ENCODE measurements around the gene KIAA1217.

Gene KIAA1217

DNA sequence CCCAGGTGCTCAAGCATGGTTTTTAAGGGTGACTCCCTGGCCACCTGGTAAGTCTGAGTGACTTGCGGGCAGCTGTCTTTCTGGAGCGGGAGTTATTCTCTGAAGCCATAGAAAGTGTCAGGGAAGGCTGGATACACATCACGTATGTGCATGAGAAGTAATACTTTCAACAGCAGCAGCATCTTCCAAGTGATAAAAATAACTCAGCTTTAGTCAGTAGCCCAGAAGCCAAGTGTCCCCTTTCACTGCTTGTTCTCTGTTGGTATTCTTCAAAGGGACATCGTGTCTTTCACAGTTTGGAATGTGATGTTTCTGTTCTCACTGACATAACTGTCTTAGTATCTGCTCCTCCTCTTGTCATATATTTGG, 97.6 kb downstream of the KIAA1217 start:
- H3K4me3 ChIP-seq (ENCODE audit: control insufficient read depth, low read depth, low read length), result no peak overlapping the region
- TF ChIP-seq CTCF (IDR thresholded peaks at IDR 0.05; ENCODE audit: control insufficient read depth, insufficient read depth, low read depth, low read length, missing control alignments), result no peak
- no peak for DNase-seq (ENCODE audit: low read depth)

DNA sequence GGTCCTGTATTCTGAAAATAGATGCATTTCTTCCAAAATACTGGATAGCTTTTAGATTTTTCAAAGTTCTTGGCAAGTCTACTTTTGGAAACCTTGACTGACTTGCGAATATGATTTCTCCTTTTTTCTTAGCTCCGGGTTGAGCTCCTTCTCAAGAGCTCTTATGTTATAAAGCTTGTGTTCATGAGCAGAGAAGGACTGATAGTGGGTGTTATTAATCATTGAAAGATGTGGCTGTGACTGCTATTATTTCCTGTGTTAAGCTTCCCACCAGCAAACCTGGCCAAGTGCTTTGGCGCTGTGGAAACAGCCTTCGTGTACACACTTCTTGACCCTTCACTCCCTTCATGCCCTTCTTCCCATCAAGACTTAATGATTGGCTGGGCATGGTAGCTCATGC, 98.2 kb downstream of the KIAA1217 start:
- no peak overlapping the region for H3K4me3 ChIP-seq (ENCODE audit: control insufficient read depth, low read depth, low read length)
- DNase-seq (ENCODE audit: low read depth), result no peak
- no peak for TF ChIP-seq CTCF (IDR thresholded peaks at IDR 0.05; ENCODE audit: control insufficient read depth, insufficient read depth, low read depth, low read length, missing control alignments)

DNA sequence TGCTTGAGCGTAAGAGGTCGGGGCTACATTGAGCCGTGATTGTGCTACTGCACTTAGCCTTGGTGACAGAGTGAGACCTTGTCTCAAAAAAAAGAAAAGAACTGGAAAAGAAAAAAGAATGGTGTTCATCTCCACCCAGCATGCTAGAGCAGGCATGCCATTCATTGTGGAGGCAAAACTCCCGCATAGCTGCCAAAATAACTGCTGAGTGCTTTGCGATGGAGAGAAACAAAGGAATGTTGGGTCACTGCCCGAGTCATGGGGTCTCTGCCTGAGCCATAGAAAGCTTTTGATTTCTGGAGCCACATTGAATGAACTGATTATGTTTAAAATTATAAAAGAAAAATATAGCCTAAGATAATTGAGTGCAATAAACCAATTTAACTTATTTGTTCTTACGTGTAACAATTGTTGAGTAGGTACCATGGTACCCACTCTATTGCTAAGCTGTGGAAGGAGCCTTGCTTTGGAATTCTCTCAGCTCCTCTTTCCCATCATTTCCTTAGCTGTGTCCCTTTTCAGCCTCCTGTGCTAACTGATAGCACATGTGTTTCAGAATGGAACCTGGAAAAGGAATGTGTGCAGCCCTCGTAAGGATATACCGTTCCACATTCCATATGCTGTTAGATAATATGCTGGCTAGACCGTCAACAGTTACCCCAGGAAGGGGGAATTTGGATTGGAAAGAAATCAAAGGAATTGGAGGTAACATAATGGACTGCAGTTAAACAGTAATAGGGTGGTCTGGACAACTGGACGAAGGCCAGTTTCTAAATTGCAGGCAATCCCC, 99.0 kb downstream of the KIAA1217 start:
- no peak for TF ChIP-seq CTCF (IDR thresholded peaks at IDR 0.05; ENCODE audit: control insufficient read depth, insufficient read depth, low read depth, low read length, missing control alignments)
- DNase-seq (ENCODE audit: low read depth), result no peak
- H3K4me3 ChIP-seq (ENCODE audit: control insufficient read depth, low read depth, low read length), result no peak overlapping the region

DNA sequence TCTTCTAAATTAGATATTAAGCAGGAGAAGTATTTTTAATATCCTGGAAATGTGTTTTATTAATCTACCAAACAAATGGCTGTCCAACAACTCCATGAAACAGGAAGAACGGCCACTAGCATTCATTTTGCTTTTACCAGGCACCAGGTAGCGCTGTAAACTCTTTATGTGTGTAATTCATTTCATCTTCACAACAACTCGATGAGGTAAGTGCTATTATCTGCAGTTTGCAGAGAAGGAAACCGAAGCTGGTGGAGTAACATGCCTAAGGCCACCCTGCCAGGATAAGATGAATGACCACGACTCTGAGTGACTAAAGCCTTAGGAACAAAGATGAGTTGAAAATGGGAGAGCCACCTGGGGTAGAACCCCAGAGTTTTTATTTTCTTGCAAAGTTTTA, 101.2 kb downstream of the KIAA1217 start:
- no peak for TF ChIP-seq CTCF (IDR thresholded peaks at IDR 0.05; ENCODE audit: control insufficient read depth, insufficient read depth, low read depth, low read length, missing control alignments)
- H3K4me3 ChIP-seq (ENCODE audit: control insufficient read depth, low read depth, low read length), result no peak overlapping the region
- no peak for DNase-seq (ENCODE audit: low read depth)

DNA sequence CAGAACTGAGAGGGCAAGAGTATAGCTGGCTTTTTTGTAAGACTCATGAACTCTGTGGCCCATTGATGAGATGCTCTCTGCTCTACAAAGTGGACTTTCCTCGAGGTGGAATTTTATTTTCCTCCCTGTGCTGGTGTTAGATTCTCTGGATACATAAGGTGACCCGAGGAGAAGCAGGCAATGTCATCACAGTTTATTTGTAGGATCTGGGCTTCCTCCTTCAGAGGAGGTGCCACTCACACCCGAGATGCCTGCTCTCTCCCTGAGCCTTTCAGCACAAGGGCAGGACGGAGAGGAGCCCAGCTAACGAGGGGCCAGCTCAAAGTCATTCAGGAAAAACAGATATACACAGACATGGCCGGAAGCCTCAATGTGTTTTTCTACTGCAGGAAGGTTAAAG, 103.0 kb downstream of the KIAA1217 start:
- no peak overlapping the region for H3K4me3 ChIP-seq (ENCODE audit: control insufficient read depth, low read depth, low read length)
- DNase-seq (ENCODE audit: low read depth), result no peak
- TF ChIP-seq CTCF (IDR thresholded peaks at IDR 0.05; ENCODE audit: control insufficient read depth, insufficient read depth, low read depth, low read length, missing control alignments), result no peak

GRCh38 chr10:24313283-24313682, 104.3 kb downstream of the KIAA1217 start:
- TF ChIP-seq CTCF (IDR thresholded peaks at IDR 0.05; ENCODE audit: control insufficient read depth, insufficient read depth, low read depth, low read length, missing control alignments), result no peak
- no peak for DNase-seq (ENCODE audit: low read depth)
- no peak overlapping the region for H3K4me3 ChIP-seq (ENCODE audit: control insufficient read depth, low read depth, low read length)
